ENCODE data around the gene SEPTIN1.
"Not testable (repeated sequence)": the region's sequence is repeated elsewhere in the genome, so short reads cannot be mapped to it uniquely, and the experiment has no call there.

SEPTIN1 gene

GRCh38 chr16:30337964-30338357, 44.4 kb downstream of the SEPTIN1 start:
- DNase-seq, result not testable (repeated sequence)

- no peak for DNase-seq
These were observed 46.5 kb downstream of the SEPTIN1 start for GRCh38 chr16:30335598-30336474.

GRCh38 chr16:30335028-30335597, 47.2 kb downstream of the SEPTIN1 start:
- DNase-seq, result peak; percentile 69

GRCh38 chr16:30334473-30334989, 47.8 kb downstream of the SEPTIN1 start:
- peak; percentile 71 for DNase-seq
